H1 (cell line): ENCODE measurements around the gene DEAF1. TPM values are rescaled to one million over a fixed set of nuclear protein-coding genes. Genes with fewer than 3 reads are reported as not detected.

Experiments used
- CTCF ChIA-PET: fragments of 300-600 bp; sonication (Branson Sonifier 250); formaldehyde crosslinking; loops from one replicate; lab custom pipeline; 2021; ENCODE audit not compliant: partially characterized antibody; lab: Charles Lee
- POLR2A ChIA-PET: fragments of 300-600 bp; sonication (Branson Sonifier 250); formaldehyde crosslinking; loops from one replicate; lab custom pipeline; 2021; ENCODE audit warnings: inconsistent platforms; ENCODE audit not compliant: partially characterized antibody; lab: Charles Lee
- DNase-seq, 2 experiments: peaks; one replicate each; pipeline versions ENCODE4 v3.0.0 to v3.0.0-alpha.2; 2010 to 2022; ENCODE audit warnings: low spot score in 2 of 2, low read depth in 1 of 2, mixed read lengths in 1 of 2
- FAIRE-seq: peaks from 2 replicates; lab custom pipeline; 2011; peaks lifted over from hg19 to GRCh38; lab: Jason Lieb, UNC
- H2AFZ ChIP-seq: 2 replicates; pipeline ENCODE4 v1.8.1; 2012; ENCODE audit warnings: low read length, inconsistent platforms
- H2AK5ac ChIP-seq: 2 replicates; pipeline ENCODE4 v1.6.1; 2013; ENCODE audit warnings: low read depth, low read length
- H2BK120ac ChIP-seq: replicated peaks from 2 replicates; pipeline ENCODE3; 2013; ENCODE audit warnings: low read depth, low read length, inconsistent platforms
- H2BK12ac ChIP-seq: 2 replicates; pipeline ENCODE4 v1.6.1; 2013; ENCODE audit warnings: low read depth, low read length
- H2BK15ac ChIP-seq: 2 replicates; pipeline ENCODE4 v1.6.1; 2013; ENCODE audit warnings: low read length
- H2BK20ac ChIP-seq: 2 replicates; pipeline ENCODE4 v1.6.1; 2013; ENCODE audit warnings: low read length
- H2BK5ac ChIP-seq: 2 replicates; pipeline ENCODE4 v1.6.1; 2013; ENCODE audit warnings: low read depth, low read length
- H3K14ac ChIP-seq: 2 replicates; pipeline ENCODE4 v1.6.1; 2013; ENCODE audit warnings: inconsistent platforms; ENCODE audit not compliant: insufficient read length
- H3K18ac ChIP-seq: 2 replicates; pipeline ENCODE4 v1.6.1; 2013; ENCODE audit warnings: low read length; ENCODE audit errors: extremely low read depth
- H3K23ac ChIP-seq: 2 replicates; pipeline ENCODE4 v1.6.1; 2013; ENCODE audit warnings: inconsistent platforms; ENCODE audit not compliant: insufficient read length
- H3K23me2 ChIP-seq: 2 replicates; pipeline ENCODE4 v1.6.1; 2013; ENCODE audit warnings: low read depth, low read length
- H3K27ac ChIP-seq: 2 replicates; pipeline ENCODE4 v1.6.1; 2011; ENCODE audit warnings: low read depth, low read length, inconsistent platforms
- H3K27me3 ChIP-seq, 4 experiments: replicated peaks in 1 of 4; 1 replicate in 1 of 4; 2 replicates in 3 of 4; pipeline versions ENCODE4 v1.6.1 to v1.8.1; 2011 to 2013; ENCODE audit warnings: low read length in 3 of 4, mild to moderate bottlenecking in 3 of 4, inconsistent platforms in 2 of 4, mixed read lengths in 2 of 4, moderate library complexity in 1 of 4; ENCODE audit not compliant: control insufficient read depth in 3 of 4, insufficient read depth in 3 of 4; ENCODE audit errors: extremely low read depth in 1 of 4
- H3K36me3 ChIP-seq, 4 experiments: 2 replicates each; pipeline versions ENCODE4 v1.6.1 to v1.8.1; 2011 to 2013; ENCODE audit warnings: mild to moderate bottlenecking in 4 of 4, low read length in 3 of 4, moderate library complexity in 2 of 4, control low read depth in 1 of 4, inconsistent platforms in 1 of 4; ENCODE audit not compliant: insufficient read depth in 4 of 4, control insufficient read depth in 2 of 4
- H3K4ac ChIP-seq: replicated peaks from 2 replicates; pipeline ENCODE3; 2013; ENCODE audit warnings: low read length, low read depth, mixed read lengths, inconsistent platforms; ENCODE audit not compliant: insufficient read length
- H3K4me1 ChIP-seq, 4 experiments: replicated peaks in 1 of 4; 1 replicate in 1 of 4; 2 replicates in 3 of 4; pipeline versions ENCODE4 v1.6.1 to v1.8.1; 2011 to 2013; ENCODE audit warnings: low read length in 3 of 4, inconsistent platforms in 2 of 4, mixed read lengths in 1 of 4; ENCODE audit not compliant: insufficient read depth in 4 of 4, control insufficient read depth in 3 of 4
- H3K4me2 ChIP-seq, 2 experiments: 2 replicates each; pipeline versions ENCODE4 v1.6.1 to v1.8.1; 2011 to 2013; ENCODE audit warnings: low read depth in 2 of 2, low read length in 2 of 2, control low read depth in 1 of 2, inconsistent platforms in 1 of 2, mild to moderate bottlenecking in 1 of 2; ENCODE audit not compliant: insufficient read depth in 1 of 2
- H3K4me3 ChIP-seq, 4 experiments: fragments of 200-600, 300-600 bp in 1 of 4; sonication (generic), shearing (Covaris generic), sonication (Bioruptor Twin) in 1 of 4; 2 replicates each; pipeline versions ENCODE4 v1.5.1 to v1.8.1; 2011 to 2016; ENCODE audit warnings: low read length in 4 of 4, low read depth in 3 of 4, control low read depth in 2 of 4, inconsistent platforms in 2 of 4, mild to moderate bottlenecking in 2 of 4, mixed read lengths in 1 of 4, moderate library complexity in 1 of 4; ENCODE audit not compliant: insufficient read depth in 2 of 4; ENCODE audit errors: extremely low read depth in 1 of 4
- H3K56ac ChIP-seq: replicated peaks from 2 replicates; pipeline ENCODE3; 2013; ENCODE audit warnings: low read depth, mild to moderate bottlenecking, mixed read lengths, low read length, inconsistent platforms; ENCODE audit not compliant: insufficient read length
- H3K79me1 ChIP-seq: 2 replicates; pipeline ENCODE4 v1.6.1; 2013; ENCODE audit warnings: low read depth, low read length, control low read depth
- H3K79me2 ChIP-seq, 2 experiments: 2 replicates each; pipeline versions ENCODE4 v1.6.1 to v1.8.1; 2012 to 2013; ENCODE audit warnings: low read length in 2 of 2, mild to moderate bottlenecking in 2 of 2, inconsistent platforms in 1 of 2; ENCODE audit not compliant: insufficient read depth in 2 of 2, control insufficient read depth in 1 of 2
- H3K9ac ChIP-seq, 4 experiments: replicated peaks in 1 of 4; 1 replicate in 1 of 4; 2 replicates in 3 of 4; pipeline versions ENCODE4 v1.6.1 to v1.8.1; 2011 to 2013; ENCODE audit warnings: low read depth in 3 of 4, low read length in 3 of 4, control low read depth in 2 of 4, mild to moderate bottlenecking in 2 of 4, moderate library complexity in 2 of 4, inconsistent platforms in 1 of 4; ENCODE audit errors: extremely low read depth in 1 of 4
- H3K9me3 ChIP-seq, 2 experiments: 2 replicates each; pipeline versions ENCODE4 v1.6.1 to v1.8.1; 2012 to 2013; ENCODE audit warnings: mild to moderate bottlenecking in 2 of 2, moderate library complexity in 2 of 2, control low read depth in 1 of 2, inconsistent platforms in 1 of 2, low read depth in 1 of 2, low read length in 1 of 2, mixed read lengths in 1 of 2; ENCODE audit not compliant: insufficient read depth in 2 of 2
- H4K20me1 ChIP-seq, 2 experiments: replicated peaks in 1 of 2; 2 replicates each; pipeline versions ENCODE3 to v1.8.1; 2011 to 2013; ENCODE audit warnings: inconsistent platforms in 2 of 2, low read length in 2 of 2, mild to moderate bottlenecking in 1 of 2; ENCODE audit not compliant: insufficient read depth in 2 of 2, control insufficient read depth in 1 of 2
- H4K5ac ChIP-seq: 2 replicates; pipeline ENCODE4 v1.6.1; 2013; ENCODE audit warnings: low read length, low read depth, mixed read lengths, inconsistent platforms; ENCODE audit not compliant: insufficient read length
- H4K8ac ChIP-seq: 2 replicates; pipeline ENCODE4 v1.8.0; 2013; ENCODE audit warnings: mild to moderate bottlenecking, moderate library complexity, low read length, inconsistent platforms; ENCODE audit not compliant: insufficient read depth; ENCODE audit errors: extremely low read depth
- H4K91ac ChIP-seq: replicated peaks from 2 replicates; pipeline ENCODE3; 2013; ENCODE audit warnings: low read length, mixed read lengths, inconsistent platforms; ENCODE audit not compliant: insufficient read length
- CHD2 ChIP-seq: IDR thresholded peaks from 2 replicates; pipeline ENCODE4 v1.6.1; 2012; ENCODE audit warnings: low read length, improper control_type of control experiment
- CREB1 ChIP-seq: IDR thresholded peaks from 2 replicates; pipeline ENCODE4 v1.6.1; 2012; ENCODE audit warnings: inconsistent platforms
- EGR1 ChIP-seq: IDR thresholded peaks from 2 replicates; pipeline ENCODE4 v1.6.1; 2011; ENCODE audit warnings: low read depth, low read length, borderline replicate concordance
- JUND ChIP-seq: IDR thresholded peaks from 2 replicates; pipeline ENCODE4 v1.6.1; 2011; ENCODE audit warnings: mild to moderate bottlenecking, improper control_type of control experiment, low read length
- POU5F1 ChIP-seq: IDR thresholded peaks from 2 replicates; pipeline ENCODE4 v1.6.1; 2011; ENCODE audit warnings: low read depth, mild to moderate bottlenecking, low read length, moderate library complexity
- RBBP5 ChIP-seq: IDR thresholded peaks from 2 replicates; pipeline ENCODE4 v1.7.1; 2012; ENCODE audit warnings: low read depth, mild to moderate bottlenecking, inconsistent platforms, low read length, moderate library complexity, borderline replicate concordance
- SP1 ChIP-seq: IDR thresholded peaks from 2 replicates; pipeline ENCODE4 v1.6.1; 2011; ENCODE audit warnings: low read depth, low read length
- TAF1 ChIP-seq: IDR thresholded peaks from 2 replicates; pipeline ENCODE4 v1.6.1; 2011; ENCODE audit warnings: mild to moderate bottlenecking, low read depth, low read length
- TCF12 ChIP-seq: IDR thresholded peaks from 2 replicates; pipeline ENCODE4 v1.6.1; 2011; ENCODE audit warnings: low read depth, mild to moderate bottlenecking, low read length
- WGBS, 2 experiments: shearing (Covaris generic) in 1 of 2; methylation state at CpG; one replicate each; pipeline versions ENCODE4 v1.1.6 to v1.1.7; 2013 to 2015; ENCODE audit warnings: low lambda C conversion rate in 2 of 2, mixed read lengths in 2 of 2, inconsistent platforms in 1 of 2, low coverage in 1 of 2, missing lambda C conversion rate in 1 of 2; ENCODE audit not compliant: insufficient replicate concordance in 2 of 2, insufficient coverage in 1 of 2, insufficient read length in 1 of 2; ENCODE audit errors: extremely low coverage in 1 of 2, missing lambda C conversion rate in 1 of 2; 5-methylcytosine and 5-hydroxymethylcytosine counted together
- polyA plus RNA-seq, 7 experiments: library from polyadenylated mRNA; depleted of rRNA in 3 of 7; stranded (reverse) in 5 of 7; unstranded in 2 of 7; fragments of >200 nt in 5 of 7; fragments of 200-250 nt in 2 of 7; gene quantifications; 1 replicate in 5 of 7; 2 replicates in 1 of 7; 4 replicates in 1 of 7; pipeline versions ENCODE4 v1.2.1 to v1.2.3, GENCODE V29; 2011 to 2013; ENCODE audit warnings: missing spikeins in 2 of 7, mixed read lengths in 2 of 7
- total RNA-seq: library from RNA; stranded (reverse); fragmentation: NEBNext Ultra II Directional; extraction: Animal tissue kit (Norgen Biotek cat#: 25700); gene quantifications from 2 replicates; pipeline ENCODE4 v1.2.1, GENCODE V29; 2021
- TF ChIP-seq, protein P1 (sequence below): IDR thresholded peaks from 2 replicates; pipeline ENCODE4 v1.6.1; 2012; ENCODE audit warnings: inconsistent platforms
- TF ChIP-seq, protein P2 (sequence below): IDR thresholded peaks from 2 replicates; pipeline ENCODE4 v1.6.1; 2012; ENCODE audit warnings: inconsistent platforms

Gene DEAF1
- total and polyA plus RNA-seq, 2 of the 8 experiments (the other 6 are each of a cell fraction or from before 2014, with no cell fraction given), result 47.3 to 58.4 TPM

DNA sequence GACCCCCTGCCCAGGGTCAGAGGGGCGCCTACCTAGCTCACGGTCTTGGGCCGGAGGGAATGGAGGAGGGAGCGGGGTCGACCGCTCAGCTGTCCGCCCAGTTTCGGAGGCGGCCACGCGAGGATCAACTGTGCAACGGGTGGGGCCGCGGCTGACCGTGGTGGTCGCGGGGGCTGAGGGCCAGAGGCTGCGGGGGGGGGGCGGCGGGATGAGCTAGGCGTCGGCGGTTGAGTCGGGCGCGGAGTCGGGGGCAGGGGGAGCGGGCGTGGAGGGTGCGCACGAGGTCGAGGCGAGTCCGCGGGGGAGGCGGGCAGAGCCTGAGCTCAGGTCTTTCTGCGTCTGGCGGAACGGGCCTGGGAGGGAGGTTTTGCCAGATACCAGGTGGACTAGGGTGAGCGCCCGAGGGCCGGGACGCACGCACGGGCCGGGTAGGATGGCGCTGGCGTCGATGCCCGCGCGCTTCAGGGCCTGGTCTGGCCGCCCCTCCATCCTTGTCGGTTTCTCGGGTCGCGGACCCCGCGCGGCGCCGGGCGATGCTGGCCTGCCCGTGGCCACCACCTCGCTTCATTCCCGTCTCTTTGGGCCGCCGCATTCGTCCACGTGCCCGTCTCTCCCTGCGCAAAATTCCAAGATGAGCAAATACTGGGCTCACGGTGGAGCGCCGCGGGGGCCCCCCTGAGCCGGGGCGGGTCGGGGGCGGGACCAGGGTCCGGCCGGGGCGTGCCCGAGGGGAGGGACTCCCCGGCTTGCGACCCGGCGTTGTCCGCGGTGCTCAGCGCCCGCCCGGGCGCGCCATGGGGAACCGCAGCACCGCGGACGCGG, 58.3 kb downstream of the DEAF1 start, which contains the start of gene DRD4:
TSS of gene DRD4 (plus strand) at position 759 of the 822 bp plus-strand sequence. CDS start at position 795, 36 bp downstream.
- Histone ChIP-seq H3K18ac (peak within 1 kb of the TSS; percentile 95), H2BK120ac (no peak within 1 kb of the TSS), H2AFZ (no peak within 1 kb of the TSS), H3K4me3 (peak within 1 kb of the TSS; percentile 34 to 60 (median 48)), H3K4me1 (peaks cover 0 to 30% (median 20%) of the 10 kb centered on the region in 4 experiments; a peak in 6 of 7 replicates), H3K4me2 (peak within 1 kb of the TSS; percentile 81 to 91), H3K9me3 (no peaks in the 10 kb centered on the region), H3K79me2 (no peaks in the 10 kb centered on the region), H3K9ac (peak within 1 kb of the TSS in 3 of 4 experiments; percentile 35 to 56 (median 51); a peak in 5 of 7 replicates), H3K4ac (peak within 1 kb of the TSS; percentile 46), H4K20me1 (peaks cover 0 to 3% of the 10 kb centered on the region in 2 experiments), H2BK20ac (peak within 1 kb of the TSS; percentile 93; the same call in 1 of the 2 replicates), H3K79me1 (no peaks in the 10 kb centered on the region), H3K36me3 (no peaks in the 10 kb centered on the region), H4K5ac (no peak within 1 kb of the TSS), H2BK12ac (peak within 1 kb of the TSS; percentile 99), H3K23me2 (peaks cover 21% of the 10 kb centered on the region; the same call in 1 of the 2 replicates), H3K56ac (no peak within 1 kb of the TSS), H3K14ac (no peak within 1 kb of the TSS), H2BK5ac (no peak within 1 kb of the TSS; the same call in 1 of the 2 replicates), H4K91ac (peak within 1 kb of the TSS; percentile 95), H4K8ac (peak within 1 kb of the TSS; percentile 85), H2BK15ac (peak within 1 kb of the TSS; percentile 98; the same call in 1 of the 2 replicates), H3K27ac (0 out of 2 replicates have a peak within 1 kb of the TSS, but pooled peaks have one; percentile 12), H3K27me3 (peaks cover 21 to 49% (median 43%) of the 10 kb centered on the region in 4 experiments), H2AK5ac (0 out of 2 replicates have a peak within 1 kb of the TSS, but pooled peaks have one; percentile 75), H3K23ac (no peak within 1 kb of the TSS)
- WGBS, 2 experiments, result 16% methylated on average over 42 of the region's 100 CpGs; no CpG with 5 or more reads in 1 of the 2 experiments
- ChIA-PET CTCF (interaction anchor here (0.8 to 1.0 kb wide), 3 partner anchors 9 to 93 kb away, joined by 3 read pairs; no protein-coding TSS in a partner anchor), POLR2A (interaction anchor here (0.8 to 3.6 kb wide), 7 partner anchors 10 to 129 kb away, joined by 3 to 20 read pairs (median 4); partner anchors contain the start of gene SCT)
- FAIRE-seq, result no peak
- peak in 1 of 2 experiments; percentile 75 for DNase-seq
- TF ChIP-seq JUND (no peak), POU5F1 (no peak), CREB1 (no peak), SP1 (no peak), CHD2 (no peak), TCF12 (no peak), TAF1 (no peak), EGR1 (no peak), RBBP5 (peak; percentile 31; the same call in 1 of the 2 replicates)
- TF ChIP-seq, protein P1, sequence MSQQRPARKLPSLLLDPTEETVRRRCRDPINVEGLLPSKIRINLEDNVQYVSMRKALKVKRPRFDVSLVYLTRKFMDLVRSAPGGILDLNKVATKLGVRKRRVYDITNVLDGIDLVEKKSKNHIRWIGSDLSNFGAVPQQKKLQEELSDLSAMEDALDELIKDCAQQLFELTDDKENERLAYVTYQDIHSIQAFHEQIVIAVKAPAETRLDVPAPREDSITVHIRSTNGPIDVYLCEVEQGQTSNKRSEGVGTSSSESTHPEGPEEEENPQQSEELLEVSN, result peak; percentile 71; the same call in 1 of the 2 replicates
- TF ChIP-seq, protein P2, sequence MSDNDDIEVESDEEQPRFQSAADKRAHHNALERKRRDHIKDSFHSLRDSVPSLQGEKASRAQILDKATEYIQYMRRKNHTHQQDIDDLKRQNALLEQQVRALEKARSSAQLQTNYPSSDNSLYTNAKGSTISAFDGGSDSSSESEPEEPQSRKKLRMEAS, result peak; percentile 70
